ENCODE results near the gene DOK4. TPM values are rescaled to one million over a fixed set of nuclear protein-coding genes. Genes with fewer than 3 reads are reported as not detected.
A peak's percentile ranks its signal among the peaks of the same experiment; 100 is the strongest.

The DOK4 gene
- total and polyA plus RNA-seq, 2 donors (not counting 3 experiments of a cell fraction or from before 2014, with no cell fraction given), result 22.3 to 23.4 TPM

- TSS peak; percentile 17 for BruUV-seq (replicated peaks)
- no peak overlapping the region for H3K27ac ChIP-seq (ENCODE audit: insufficient read depth, low read depth, low read length)
- H3K36me3 ChIP-seq (ENCODE audit: control insufficient read depth in 2 of 2, extremely low read depth in 1 of 2, insufficient read depth in 2 of 2, low read length in 2 of 2), result peaks cover 13 to 48% of the 10 kb centered on the region in 2 experiments
- TF ChIP-seq POLR2A (IDR thresholded peaks at IDR 0.05; ENCODE audit: low read depth, low read length), result no peak
- no peak for TF ChIP-seq POLR2AphosphoS5 (IDR thresholded peaks at IDR 0.05; ENCODE audit: insufficient read depth, low read depth, low read length)
- no peak for TF ChIP-seq MYC (IDR thresholded peaks at IDR 0.05; ENCODE audit: low read depth, low read length)
- no peak for TF ChIP-seq EZH2 (IDR thresholded peaks at IDR 0.05; ENCODE audit: borderline replicate concordance, low read depth, low read length, severe bottlenecking)
- no peak for TF ChIP-seq MAX (IDR thresholded peaks at IDR 0.05; ENCODE audit: insufficient read depth, insufficient read length)
- no peak for TF ChIP-seq JUN (IDR thresholded peaks at IDR 0.05; ENCODE audit: borderline replicate concordance, insufficient read depth, insufficient read length, low read depth)
- TF ChIP-seq FOS (IDR thresholded peaks at IDR 0.05; ENCODE audit: borderline replicate concordance, insufficient read depth, low read length), result no peak
- no peak for TF ChIP-seq CTCF (IDR thresholded peaks at IDR 0.05; ENCODE audit: extremely low read depth in 1 of 2, insufficient read depth in 1 of 2, low read depth in 1 of 2, low read length in 2 of 2)
- no peak for TF ChIP-seq GATA2 (IDR thresholded peaks at IDR 0.05; ENCODE audit: insufficient read depth, insufficient read length, low read depth, low read length)
- dilution Hi-C loops (cut with MboI; ENCODE audit: extremely low pct_ligation_motif_present, low sequenced_read_pairs) (no loop called here), intact Hi-C loops (cut with micrococcal nuclease) (loop anchor here (10.0 kb wide), 1 partner anchor 171 kb away; no protein-coding TSS in a partner anchor)
- no peak overlapping the region for H3K4me2 ChIP-seq (ENCODE audit: insufficient read depth, low read length)
- peaks cover 18% of the 10 kb centered on the region for H3K4me1 ChIP-seq (ENCODE audit: control insufficient read depth, extremely low read depth, insufficient read depth, low read length)
- FAIRE-seq (no peak), DNase-seq (ENCODE audit: low read depth, low spot score) (no peak)
- ChIA-PET CTCF (interaction anchor here (3.5 to 4.8 kb wide), 3 partner anchors 10 to 47 kb away, joined by 17 to 25 read pairs (median 24); partner anchors contain the start of gene POLR2C), POLR2A (no interaction called here)
- no peaks in the 10 kb centered on the region for H3K27me3 ChIP-seq (ENCODE audit: control insufficient read depth in 2 of 2, insufficient read depth in 2 of 2, low read length in 2 of 2)
- no peaks in the 10 kb centered on the region for H3K9me1 ChIP-seq (replicated peaks; ENCODE audit: control insufficient read depth, extremely low read depth, insufficient read depth, low read length)
- H3K79me2 ChIP-seq (ENCODE audit: control insufficient read depth, insufficient read depth, low read length), result peaks cover 5% of the 10 kb centered on the region
- no peak overlapping the region for H2AFZ ChIP-seq (ENCODE audit: low read depth, low read length)
- no peaks in the 10 kb centered on the region for H3K9me3 ChIP-seq (replicated peaks; ENCODE audit: control insufficient read depth, insufficient read depth, low read length)
- no peak overlapping the region for H3K9ac ChIP-seq (replicated peaks; ENCODE audit: extremely low read depth, insufficient read depth, low read length)
- no peak overlapping the region for H3K4me3 ChIP-seq (replicated peaks in 1 of 3; ENCODE audit: insufficient read depth in 1 of 3, low read depth in 1 of 3, low read length in 3 of 3)
- no peaks in the 10 kb centered on the region for H4K20me1 ChIP-seq (replicated peaks; ENCODE audit: control insufficient read depth, extremely low read depth, insufficient read depth, low read length)
These were observed 13.0 kb downstream of the DOK4 start for GRCh38 chr16:57473176-57473840.

Data from endothelial cell of umbilical vein (primary cell).